HEK293T (cell line): Measurements from ENCODE around the gene OR4F15.

ENCODE experiments used
- BHLHE40 ChIP-seq: fragments of 450-650 bp; IDR thresholded peaks from 2 replicates; pipeline ENCODE4 v1.6.1; 2016; ENCODE audit warnings: mild to moderate bottlenecking, moderate library complexity, borderline replicate concordance
- CTBP1 ChIP-seq: fragments of 450-650 bp; IDR thresholded peaks from 2 replicates; pipeline ENCODE4 v1.6.1; 2016; ENCODE audit warnings: borderline replicate concordance
- ELF4 ChIP-seq: fragments of 450-650 bp; IDR thresholded peaks from 2 replicates; pipeline ENCODE4 v1.6.1; 2017; ENCODE audit warnings: antibody characterized with exemption
- FOXA1 ChIP-seq: fragments of 450-650 bp; IDR thresholded peaks from 2 replicates; pipeline ENCODE4 v1.6.1; 2016; ENCODE audit warnings: mild to moderate bottlenecking
- FOXK2 ChIP-seq: fragments of 450-650 bp; IDR thresholded peaks from 2 replicates; pipeline ENCODE4 v1.6.1; 2016; ENCODE audit warnings: mild to moderate bottlenecking
- FOXM1 ChIP-seq: fragments of 450-650 bp; IDR thresholded peaks from 2 replicates; pipeline ENCODE4 v1.6.1; 2017; ENCODE audit warnings: mild to moderate bottlenecking, borderline replicate concordance
- HDGF ChIP-seq: fragments of 450-650 bp; IDR thresholded peaks from 2 replicates; pipeline ENCODE4 v1.6.1; 2017; ENCODE audit warnings: antibody characterized with exemption, borderline replicate concordance
- L3MBTL2 ChIP-seq: fragments of 450-650 bp; conservative IDR thresholded peaks from 2 replicates; pipeline ENCODE4 v1.6.1; 2016; ENCODE audit warnings: mild to moderate bottlenecking
- LEF1 ChIP-seq: fragments of 450-650 bp; IDR thresholded peaks from 2 replicates; pipeline ENCODE4 v1.6.1; 2017; ENCODE audit warnings: mild to moderate bottlenecking, borderline replicate concordance
- NFRKB ChIP-seq: fragments of 450-650 bp; IDR thresholded peaks from 2 replicates; pipeline ENCODE4 v1.6.1; 2016; ENCODE audit warnings: mild to moderate bottlenecking, moderate library complexity
- SP1 ChIP-seq: fragments of 450-650 bp; IDR thresholded peaks from 2 replicates; pipeline ENCODE4 v1.6.1; 2017
- SUZ12 ChIP-seq: fragments of 450-650 bp; IDR thresholded peaks from 2 replicates; pipeline ENCODE4 v1.6.1; 2016; ENCODE audit warnings: mild to moderate bottlenecking
- TARDBP ChIP-seq: fragments of 450-650 bp; IDR thresholded peaks from 2 replicates; pipeline ENCODE4 v1.6.1; 2016
- ZNF384 ChIP-seq: fragments of 450-650 bp; IDR thresholded peaks from 2 replicates; pipeline ENCODE4 v1.6.1; 2016

DNA sequence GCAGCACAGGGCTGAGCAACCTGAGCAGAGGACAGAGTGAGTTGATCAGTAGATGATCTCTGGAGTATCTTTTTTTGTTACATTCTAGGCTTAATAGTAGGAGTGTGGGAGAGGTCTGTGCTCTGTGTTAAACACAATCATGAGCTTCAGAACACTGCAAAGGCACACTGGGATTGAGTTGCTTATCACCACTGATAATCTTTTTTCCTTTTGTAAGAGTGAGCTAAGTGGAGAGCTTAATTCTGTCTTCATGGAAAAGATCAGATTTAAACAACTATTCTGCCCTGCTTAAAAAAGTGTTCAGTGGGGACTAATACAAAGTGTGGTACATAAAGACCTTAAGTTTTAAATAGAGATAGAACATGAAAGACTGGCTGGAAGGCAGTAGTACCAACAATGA lies 7.6 kb upstream of the OR4F15 start:
- TF ChIP-seq SUZ12 = no peak
- TF ChIP-seq NFRKB = no peak
- TF ChIP-seq HDGF = no peak
- no peak for TF ChIP-seq SP1
- TF ChIP-seq BHLHE40 = no peak
- no peak for TF ChIP-seq FOXA1
- no peak for TF ChIP-seq L3MBTL2
- TF ChIP-seq ZNF384 = no peak
- TF ChIP-seq ELF4 = no peak
- TF ChIP-seq CTBP1 = no peak
- TF ChIP-seq FOXM1 = no peak
- TF ChIP-seq LEF1 = no peak
- TF ChIP-seq TARDBP = no peak
- TF ChIP-seq FOXK2 = no peak
